HAP-1 (cell line): ENCODE data around the gene NFKBIZ.

Source experiments
- DNase-seq, 2 experiments: peaks; one replicate each; pipeline ENCODE4 v3.0.0-alpha.2; 2016 to 2020; ENCODE audit warnings: low spot score in 2 of 2
- H3K27me3 ChIP-seq: fragments of 250-450 bp; sonication (Bioruptor Pico); 2 replicates; pipeline ENCODE4 v1.5.1; 2020; ENCODE audit warnings: low read depth, mild to moderate bottlenecking, moderate library complexity
- H3K36me3 ChIP-seq: fragments of 250-450 bp; sonication (Bioruptor Pico); replicated peaks from 2 replicates; pipeline ENCODE4 v1.5.1; 2020; ENCODE audit warnings: mild to moderate bottlenecking
- H3K4me1 ChIP-seq: fragments of 250-450 bp; sonication (Bioruptor Pico); 2 replicates; pipeline ENCODE4 v1.5.1; 2020; ENCODE audit warnings: mild to moderate bottlenecking
- H3K4me3 ChIP-seq: fragments of 250-450 bp; sonication (Bioruptor Pico); 2 replicates; pipeline ENCODE4 v1.5.1; 2020; ENCODE audit warnings: mild to moderate bottlenecking, moderate library complexity
- H3K9me3 ChIP-seq: fragments of 250-450 bp; sonication (Bioruptor Pico); 2 replicates; pipeline ENCODE4 v1.5.1; 2020; ENCODE audit warnings: mild to moderate bottlenecking, moderate library complexity
- in situ Hi-C: fragments of 300-500 bp; cut with MboI; formaldehyde crosslinking; loops from 3 replicates; pipeline ENCODE4 v1.14.3; 2020; ENCODE audit warnings: low sequenced_read_pairs, inconsistent platforms, mixed read lengths

Gene NFKBIZ

GRCh38 chr3:101833446-101833974, 15.8 kb upstream of the NFKBIZ start:
- H3K36me3 ChIP-seq, result no peaks in the 10 kb centered on the region
- H3K27me3 ChIP-seq, result no peaks in the 10 kb centered on the region
- H3K9me3 ChIP-seq, result no peaks in the 10 kb centered on the region
- peaks cover 6% of the 10 kb centered on the region for H3K4me1 ChIP-seq
- in situ Hi-C loops, result no loop called here
- no peak overlapping the region for H3K4me3 ChIP-seq
- no peak for DNase-seq

GRCh38 chr3:101835676-101836075, 13.6 kb upstream of the NFKBIZ start:
- DNase-seq, result no peak
- no peak overlapping the region for H3K4me3 ChIP-seq
- in situ Hi-C loops, result no loop called here
- no peaks in the 10 kb centered on the region for H3K9me3 ChIP-seq
- no peaks in the 10 kb centered on the region for H3K36me3 ChIP-seq
- H3K27me3 ChIP-seq, result no peaks in the 10 kb centered on the region
- H3K4me1 ChIP-seq, result no peaks in the 10 kb centered on the region; the same call in 1 of the 2 replicates

- Histone ChIP-seq H3K4me1 (no peaks in the 10 kb centered on the region; the same call in 1 of the 2 replicates), H3K36me3 (no peaks in the 10 kb centered on the region)
Observed at GRCh38 chr3:101836160-101836559, 13.2 kb upstream of the NFKBIZ start.

GRCh38 chr3:101836652-101837598, 12.4 kb upstream of the NFKBIZ start:
- in situ Hi-C loops, result no loop called here
- Histone ChIP-seq H3K9me3 (no peaks in the 10 kb centered on the region), H3K27me3 (no peaks in the 10 kb centered on the region), H3K4me3 (no peak overlapping the region), H3K36me3 (no peaks in the 10 kb centered on the region), H3K4me1 (no peaks in the 10 kb centered on the region; the same call in 1 of the 2 replicates)
- DNase-seq, result no peak

More at GRCh38 chr3:101836160-101836559, 13.2 kb upstream of the NFKBIZ start:
- Histone ChIP-seq H3K4me3 (no peak overlapping the region), H3K9me3 (no peaks in the 10 kb centered on the region), H3K27me3 (no peaks in the 10 kb centered on the region)
- no peak for DNase-seq
- in situ Hi-C loops, result no loop called here

GRCh38 chr3:101838691-101839090, 10.6 kb upstream of the NFKBIZ start:
- H3K36me3 ChIP-seq, result no peaks in the 10 kb centered on the region

GRCh38 chr3:101840066-101840465, 9.2 kb upstream of the NFKBIZ start:
- in situ Hi-C loops, result no loop called here
- Histone ChIP-seq H3K4me1 (peaks cover 3% of the 10 kb centered on the region), H3K4me3 (no peak overlapping the region), H3K9me3 (no peaks in the 10 kb centered on the region), H3K36me3 (no peaks in the 10 kb centered on the region), H3K27me3 (no peaks in the 10 kb centered on the region)
- DNase-seq, result no peak

More at GRCh38 chr3:101838691-101839090, 10.6 kb upstream of the NFKBIZ start:
- H3K9me3 ChIP-seq, result no peaks in the 10 kb centered on the region
- in situ Hi-C loops, result no loop called here
- H3K4me3 ChIP-seq, result no peak overlapping the region
- DNase-seq, result no peak
- H3K27me3 ChIP-seq, result no peaks in the 10 kb centered on the region
- H3K4me1 ChIP-seq, result peaks cover 3% of the 10 kb centered on the region

- H3K27me3 ChIP-seq, result no peaks in the 10 kb centered on the region
- H3K4me3 ChIP-seq, result no peak overlapping the region
- peaks cover 3% of the 10 kb centered on the region; the same call in 1 of the 2 replicates for H3K4me1 ChIP-seq
- in situ Hi-C loops, result no loop called here
- DNase-seq, result peak in 1 of 2 experiments; percentile 36
- no peaks in the 10 kb centered on the region for H3K9me3 ChIP-seq
- H3K36me3 ChIP-seq, result no peaks in the 10 kb centered on the region
Observed at GRCh38 chr3:101842245-101842934, 6.9 kb upstream of the NFKBIZ start.

GRCh38 chr3:101842935-101843330, 6.4 kb upstream of the NFKBIZ start:
- Histone ChIP-seq H3K36me3 (no peaks in the 10 kb centered on the region), H3K27me3 (no peaks in the 10 kb centered on the region), H3K9me3 (no peaks in the 10 kb centered on the region), H3K4me3 (no peak overlapping the region), H3K4me1 (peaks cover 3% of the 10 kb centered on the region; the same call in 1 of the 2 replicates)
- no peak for DNase-seq
- in situ Hi-C loops, result no loop called here

- Histone ChIP-seq H3K4me3 (no peak overlapping the region), H3K36me3 (no peaks in the 10 kb centered on the region), H3K4me1 (peaks cover 7% of the 10 kb centered on the region; the same call in 1 of the 2 replicates), H3K9me3 (no peaks in the 10 kb centered on the region), H3K27me3 (no peaks in the 10 kb centered on the region)
- DNase-seq, result no peak
- in situ Hi-C loops, result no loop called here
Observed at GRCh38 chr3:101845425-101845824, 3.9 kb upstream of the NFKBIZ start.

GRCh38 chr3:101846709-101847108, 2.6 kb upstream of the NFKBIZ start:
- in situ Hi-C loops, result no loop called here

GRCh38 chr3:101847328-101847727, 2.0 kb upstream of the NFKBIZ start:
- Histone ChIP-seq H3K4me3 (no peak overlapping the region), H3K27me3 (no peaks in the 10 kb centered on the region), H3K4me1 (peaks cover 11% of the 10 kb centered on the region), H3K9me3 (no peaks in the 10 kb centered on the region), H3K36me3 (peaks cover under 1% of the 10 kb centered on the region; the same call in 1 of the 2 replicates)
- no peak for DNase-seq
- in situ Hi-C loops, result no loop called here

More at GRCh38 chr3:101846709-101847108, 2.6 kb upstream of the NFKBIZ start:
- Histone ChIP-seq H3K4me1 (peaks cover 14% of the 10 kb centered on the region), H3K27me3 (no peaks in the 10 kb centered on the region), H3K36me3 (no peaks in the 10 kb centered on the region), H3K9me3 (no peaks in the 10 kb centered on the region), H3K4me3 (no peak overlapping the region)
- no peak for DNase-seq

GRCh38 chr3:101848326-101848725, 988 bp upstream of the NFKBIZ start:
- no peak for DNase-seq
- H3K27me3 ChIP-seq, result no peaks in the 10 kb centered on the region
- H3K9me3 ChIP-seq, result no peaks in the 10 kb centered on the region
- peaks cover 8% of the 10 kb centered on the region for H3K36me3 ChIP-seq
- H3K4me1 ChIP-seq, result peaks cover 11% of the 10 kb centered on the region
- in situ Hi-C loops, result no loop called here
- H3K4me3 ChIP-seq, result no peak overlapping the region

GRCh38 chr3:101849714-101850245, 466 bp downstream of the NFKBIZ start:
- peak in 1 of 2 experiments; percentile 52 for DNase-seq
- peaks cover 11% of the 10 kb centered on the region for H3K4me1 ChIP-seq
- H3K9me3 ChIP-seq, result no peaks in the 10 kb centered on the region
- H3K36me3 ChIP-seq, result peaks cover 23% of the 10 kb centered on the region
- in situ Hi-C loops, result no loop called here
- peak overlapping the region; percentile 69 for H3K4me3 ChIP-seq
- H3K27me3 ChIP-seq, result no peaks in the 10 kb centered on the region
